Tibial artery (tissue), 4 donors: ENCODE measurements around the gene HSD17B3.
A peak's percentile ranks its signal among the peaks of the same experiment; 100 is the strongest.

Source experiments
- DNase-seq, 2 donors: peaks; one replicate each; pipeline ENCODE4 v3.0.0-alpha.2; 2019
- H3K27ac ChIP-seq, 2 donors: fragments of 200-600 bp; sonication (generic) in 1 of 2; 1 replicate in 1 of 2; 2 replicates in 1 of 2; pipeline ENCODE4 v1.5.1; 2018 to 2019; ENCODE audit warnings: mild to moderate bottlenecking in 1 of 2
- H3K27me3 ChIP-seq, 2 donors: fragments of 200-600 bp; sonication (generic) in 1 of 2; one replicate each; pipeline versions ENCODE4 v1.5.1 to v1.6.0; 2016 to 2019
- H3K36me3 ChIP-seq, 3 donors: fragments of 200-600 bp; sonication (generic) in 2 of 3; one replicate each; pipeline ENCODE4 v1.5.1; 2016 to 2019; ENCODE audit warnings: mild to moderate bottlenecking in 2 of 3
- H3K4me1 ChIP-seq, 4 donors: fragments of 200-600 bp; sonication (generic) in 2 of 4; 1 replicate in 3 of 4; 2 replicates in 1 of 4; pipeline ENCODE4 v1.5.1; 2016 to 2019
- H3K4me3 ChIP-seq, 2 donors: fragments of 200-600 bp; sonication (generic) in 1 of 2; 1 replicate in 1 of 2; 2 replicates in 1 of 2; pipeline ENCODE4 v1.5.1; 2018 to 2019; ENCODE audit warnings: mild to moderate bottlenecking in 2 of 2
- H3K9me3 ChIP-seq, 3 donors: fragments of 200-600 bp; sonication (generic) in 1 of 3; one replicate each; pipeline ENCODE4 v1.5.1; 2016 to 2019
- intact Hi-C: fragments of 100-400 bp; cut with DNase I; formaldehyde crosslinking; loops from one replicate; pipeline ENCODE4 v1.15.0; 2023; ENCODE audit warnings: low total_unique reads
- TF ChIP-seq, protein P1 (sequence below), 2 experiments: fragments of 200-600 bp in 1 of 2; fragments of 450-650 bp in 1 of 2; IDR thresholded peaks; one replicate each; pipeline ENCODE4 v1.5.1; 2017 to 2019; ENCODE audit warnings: antibody characterized with exemption in 2 of 2, mild to moderate bottlenecking in 1 of 2, moderate library complexity in 1 of 2

The HSD17B3 gene

DNA sequence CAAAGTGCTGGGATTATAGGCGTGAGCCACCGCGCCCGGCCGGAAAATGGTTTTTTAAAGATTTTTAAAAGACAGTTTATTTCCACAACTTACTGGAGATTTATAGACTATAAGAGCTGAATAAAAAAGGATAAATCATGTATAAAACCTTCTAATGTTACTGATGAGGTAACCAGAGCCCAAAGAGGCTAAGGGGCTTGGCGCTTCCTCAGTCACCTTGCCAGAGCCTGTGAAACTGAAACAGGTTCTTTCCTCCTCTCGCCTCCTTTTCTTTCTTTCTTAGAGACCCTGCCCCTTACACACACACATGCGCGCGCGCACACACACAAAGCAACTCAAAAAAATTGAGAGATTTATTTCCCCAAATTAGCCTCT, 69.8 kb downstream of the HSD17B3 start:
- DNase-seq = no peak
- intact Hi-C loops = loop anchor here (5.0 kb wide), 1 partner anchor 85 kb away; no protein-coding TSS in a partner anchor
- H3K27me3 ChIP-seq = no peaks in the 10 kb centered on the region
- no peaks in the 10 kb centered on the region for H3K36me3 ChIP-seq
- peaks cover 4 to 13% (median 10%) of the 10 kb centered on the region in 4 donors for H3K4me1 ChIP-seq
- peaks cover 0 to 3% (median 0%) of the 10 kb centered on the region in 3 donors for H3K9me3 ChIP-seq
- H3K27ac ChIP-seq = peak overlapping the region; percentile 61 to 65
- H3K4me3 ChIP-seq = no peak overlapping the region
- TF ChIP-seq, protein P1, sequence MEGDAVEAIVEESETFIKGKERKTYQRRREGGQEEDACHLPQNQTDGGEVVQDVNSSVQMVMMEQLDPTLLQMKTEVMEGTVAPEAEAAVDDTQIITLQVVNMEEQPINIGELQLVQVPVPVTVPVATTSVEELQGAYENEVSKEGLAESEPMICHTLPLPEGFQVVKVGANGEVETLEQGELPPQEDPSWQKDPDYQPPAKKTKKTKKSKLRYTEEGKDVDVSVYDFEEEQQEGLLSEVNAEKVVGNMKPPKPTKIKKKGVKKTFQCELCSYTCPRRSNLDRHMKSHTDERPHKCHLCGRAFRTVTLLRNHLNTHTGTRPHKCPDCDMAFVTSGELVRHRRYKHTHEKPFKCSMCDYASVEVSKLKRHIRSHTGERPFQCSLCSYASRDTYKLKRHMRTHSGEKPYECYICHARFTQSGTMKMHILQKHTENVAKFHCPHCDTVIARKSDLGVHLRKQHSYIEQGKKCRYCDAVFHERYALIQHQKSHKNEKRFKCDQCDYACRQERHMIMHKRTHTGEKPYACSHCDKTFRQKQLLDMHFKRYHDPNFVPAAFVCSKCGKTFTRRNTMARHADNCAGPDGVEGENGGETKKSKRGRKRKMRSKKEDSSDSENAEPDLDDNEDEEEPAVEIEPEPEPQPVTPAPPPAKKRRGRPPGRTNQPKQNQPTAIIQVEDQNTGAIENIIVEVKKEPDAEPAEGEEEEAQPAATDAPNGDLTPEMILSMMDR (IDR thresholded peaks at IDR 0.05) = no peak

GRCh38 chr9:96230002-96230401, 72.0 kb downstream of the HSD17B3 start:
- intact Hi-C loops = loop anchor here (5.0 kb wide), 1 partner anchor 87 kb away; no protein-coding TSS in a partner anchor
- TF ChIP-seq, protein P1 (IDR thresholded peaks at IDR 0.05) = no peak

DNA sequence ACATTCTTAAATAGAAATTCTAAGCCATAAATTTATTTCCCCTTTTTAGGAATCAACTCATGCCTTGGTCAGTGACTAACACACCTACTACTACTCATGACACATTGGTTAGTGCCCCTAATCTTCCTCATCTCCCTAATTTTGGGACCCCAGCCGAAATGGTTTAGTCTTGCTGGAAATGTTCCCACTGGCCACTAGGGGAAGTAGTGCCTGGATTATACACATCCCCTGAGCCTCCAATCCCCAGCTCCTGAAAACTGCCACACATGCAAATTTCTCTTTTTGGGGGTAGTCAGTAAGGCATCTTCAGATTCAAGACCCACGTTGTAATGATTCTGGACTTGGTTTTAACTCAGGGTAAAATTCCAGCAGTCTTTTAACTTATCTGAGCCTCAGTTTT, 79.8 kb downstream of the HSD17B3 start:
- TF ChIP-seq, protein P1 (IDR thresholded peaks at IDR 0.05) = peak; percentile 15 to 27
- no peak for DNase-seq
- Histone ChIP-seq H3K4me1 (peaks cover 0 to 22% (median 18%) of the 10 kb centered on the region in 4 donors), H3K36me3 (no peaks in the 10 kb centered on the region), H3K27me3 (peaks cover 0 to 8% of the 10 kb centered on the region in 2 donors), H3K27ac (no peak overlapping the region), H3K4me3 (no peak overlapping the region), H3K9me3 (peaks cover 0 to 5% (median 3%) of the 10 kb centered on the region in 3 donors)
- intact Hi-C loops = loop anchor here (10.0 kb wide), 1 partner anchor 443 kb away; no protein-coding TSS in a partner anchor

More at GRCh38 chr9:96230002-96230401, 72.0 kb downstream of the HSD17B3 start:
- Histone ChIP-seq H3K4me3 (no peak overlapping the region), H3K36me3 (no peaks in the 10 kb centered on the region), H3K27me3 (no peaks in the 10 kb centered on the region), H3K27ac (no peak overlapping the region), H3K9me3 (peaks cover 0 to 3% (median 0%) of the 10 kb centered on the region in 3 donors), H3K4me1 (peaks cover 4 to 13% (median 10%) of the 10 kb centered on the region in 4 donors)
- no peak for DNase-seq

DNA sequence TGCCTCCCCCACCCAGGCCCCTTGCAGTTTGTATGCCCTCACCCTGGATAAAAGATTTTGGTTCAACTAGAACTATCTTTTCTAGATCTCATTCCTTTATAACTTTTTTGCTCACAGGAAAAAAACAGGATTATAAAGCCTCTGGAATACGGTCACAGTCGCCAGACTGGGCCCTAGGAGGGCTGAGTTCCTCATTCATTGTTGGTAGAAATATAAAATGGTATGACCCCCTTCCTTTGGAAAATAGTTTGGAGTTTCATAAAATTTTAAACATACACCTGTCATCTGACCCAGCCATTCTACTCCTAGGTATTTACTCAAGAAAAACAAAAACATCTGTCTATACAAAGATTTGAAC, 82.1 kb downstream of the HSD17B3 start:
- TF ChIP-seq, protein P1 (IDR thresholded peaks at IDR 0.05) = no peak
- intact Hi-C loops = loop anchor here (5.0 to 10.0 kb wide), 3 partner anchors 345 to 493 kb away; partner anchors contain the start of gene ERCC6L2
- peaks cover 0 to 5% (median 3%) of the 10 kb centered on the region in 3 donors for H3K9me3 ChIP-seq
- no peaks in the 10 kb centered on the region for H3K36me3 ChIP-seq
- H3K27ac ChIP-seq = no peak overlapping the region
- DNase-seq = no peak
- H3K4me3 ChIP-seq = peak overlapping the region in 1 of 2 donors; percentile 20
- peaks cover 0 to 12% of the 10 kb centered on the region in 2 donors for H3K27me3 ChIP-seq
- peaks cover 0 to 24% (median 18%) of the 10 kb centered on the region in 4 donors for H3K4me1 ChIP-seq

- TF ChIP-seq, protein P1 (IDR thresholded peaks at IDR 0.05) = peak; percentile 68 to 82
- peak; percentile 51 to 81 for DNase-seq
- H3K27me3 ChIP-seq = peaks cover 0 to 12% of the 10 kb centered on the region in 2 donors
- intact Hi-C loops = loop anchor here (5.0 to 10.0 kb wide), 2 partner anchors 344 to 492 kb away; partner anchors contain the start of gene ERCC6L2
- peaks cover 0 to 24% (median 18%) of the 10 kb centered on the region in 4 donors for H3K4me1 ChIP-seq
- no peaks in the 10 kb centered on the region for H3K36me3 ChIP-seq
- H3K9me3 ChIP-seq = peaks cover 0 to 2% (median 0%) of the 10 kb centered on the region in 3 donors
- peak overlapping the region; percentile 53 to 64 for H3K27ac ChIP-seq
- H3K4me3 ChIP-seq = peak overlapping the region; percentile 20 to 46
Observed at GRCh38 chr9:96219026-96219899, 82.7 kb downstream of the HSD17B3 start.
